LNCaP clone FGC (cell line): ENCODE measurements around the gene PPP6R3.
A peak's percentile ranks its signal among the peaks of the same experiment; 100 is the strongest.

Experiments used
- DNase-seq: peaks from one replicate; pipeline ENCODE4 v3.0.0-alpha.2; 2011; ENCODE audit warnings: low read depth
- H3K4me3 ChIP-seq: 2 replicates; pipeline ENCODE4 v1.5.1; 2011; ENCODE audit warnings: mild to moderate bottlenecking, low read depth, low read length, control low read depth
- CTCF ChIP-seq: IDR thresholded peaks from 2 replicates; pipeline ENCODE4 v1.5.1; 2012; ENCODE audit warnings: mild to moderate bottlenecking; ENCODE audit not compliant: control insufficient read depth, insufficient read depth; ENCODE audit errors: extremely low read depth

PPP6R3 gene

GRCh38 chr11:68459886-68460740 lies 439 bp upstream of the PPP6R3 start:
- peak; percentile 95 for DNase-seq
- peak overlapping the region; percentile 65 for H3K4me3 ChIP-seq
- TF ChIP-seq CTCF, result no peak

- TF ChIP-seq CTCF, result no peak
- peak overlapping the region; percentile 65 for H3K4me3 ChIP-seq
- DNase-seq, result no peak
These were observed 994 bp downstream of the PPP6R3 start for GRCh38 chr11:68461575-68461917.

- no peak for DNase-seq
- TF ChIP-seq CTCF, result no peak
- no peak overlapping the region for H3K4me3 ChIP-seq
These were observed 3.2 kb downstream of the PPP6R3 start for GRCh38 chr11:68463714-68464113.

GRCh38 chr11:68467201-68467834 lies 6.8 kb downstream of the PPP6R3 start:
- no peak for TF ChIP-seq CTCF
- DNase-seq, result no peak
- no peak overlapping the region for H3K4me3 ChIP-seq

GRCh38 chr11:68468217-68468828 lies 7.8 kb downstream of the PPP6R3 start:
- no peak for TF ChIP-seq CTCF
- H3K4me3 ChIP-seq, result no peak overlapping the region
- DNase-seq, result peak; percentile 79

GRCh38 chr11:68469122-68469521 lies 8.6 kb downstream of the PPP6R3 start:
- DNase-seq, result peak; percentile 80
- H3K4me3 ChIP-seq, result no peak overlapping the region
- no peak for TF ChIP-seq CTCF

- H3K4me3 ChIP-seq, result no peak overlapping the region
- no peak for TF ChIP-seq CTCF
- DNase-seq, result no peak
These were observed 9.1 kb downstream of the PPP6R3 start for GRCh38 chr11:68469642-68470041.
